K562 (cell line): ENCODE measurements around the gene TMC4. TPM values are rescaled to one million over a fixed set of nuclear protein-coding genes. Genes with fewer than 3 reads are reported as not detected.

ENCODE experiments used
- EP400 ChIP-seq: fragments of 450-650 bp; IDR thresholded peaks from 2 replicates; pipeline ENCODE4 v1.6.1; 2017; ENCODE audit warnings: antibody characterized with exemption, mild to moderate bottlenecking, moderate library complexity
- ESRRB ChIP-seq: fragments of 250-450 bp; sonication (Bioruptor Pico); IDR thresholded peaks from 2 replicates; pipeline ENCODE4 v1.5.0; 2020; ENCODE audit warnings: mild to moderate bottlenecking, moderate library complexity, borderline replicate concordance
- GTF2A2 ChIP-seq: IDR thresholded peaks from 2 replicates; pipeline ENCODE4 v1.6.1; 2016; ENCODE audit warnings: mild to moderate bottlenecking, missing genetic modification characterization, missing compliant biosample characterization
- MECOM ChIP-seq: fragments of 250-450 bp; sonication (Bioruptor Pico); IDR thresholded peaks from 2 replicates; pipeline ENCODE4 v1.8.0; 2022; ENCODE audit warnings: inconsistent platforms
- MTF1 ChIP-seq: fragments of 250-450 bp; sonication (Bioruptor Pico); IDR thresholded peaks from 2 replicates; pipeline ENCODE4 v1.9.0; 2021; ENCODE audit warnings: moderate library complexity, mild to moderate bottlenecking, inconsistent platforms, borderline replicate concordance
- NFIC ChIP-seq: fragments of 450-650 bp; IDR thresholded peaks from 2 replicates; pipeline ENCODE4 v1.6.1; 2017; ENCODE audit warnings: mild to moderate bottlenecking, inconsistent platforms
- PURB ChIP-seq: sonication (generic); formaldehyde crosslinking; IDR thresholded peaks from 2 replicates; pipeline ENCODE4 v1.9.0; 2021; ENCODE audit warnings: low read depth, mild to moderate bottlenecking, missing genetic modification reagents
- RBM15 ChIP-seq: fragments of 200-400 bp; formaldehyde crosslinking; IDR thresholded peaks from 2 replicates; pipeline ENCODE4 v1.6.1; 2018; ENCODE audit warnings: mild to moderate bottlenecking, low read length, moderate library complexity; ENCODE audit not compliant: insufficient read depth
- TAF1 ChIP-seq: IDR thresholded peaks from 2 replicates; pipeline ENCODE4 v1.6.1; 2011; ENCODE audit warnings: mild to moderate bottlenecking, low read length, moderate library complexity; ENCODE audit not compliant: insufficient read depth, control insufficient read depth, severe bottlenecking; ENCODE audit errors: extremely low read depth
- TAL1 ChIP-seq: fragments of 450-650 bp; IDR thresholded peaks from 2 replicates; pipeline ENCODE4 v1.6.1; 2016; ENCODE audit warnings: mild to moderate bottlenecking
- TGIF2 ChIP-seq: sonication (generic); formaldehyde crosslinking; IDR thresholded peaks from 2 replicates; pipeline ENCODE4 v1.8.1; 2022; ENCODE audit warnings: mild to moderate bottlenecking, missing genetic modification reagents, moderate library complexity
- U2AF2 ChIP-seq: fragments of 200-400 bp; formaldehyde crosslinking; optimal IDR thresholded peaks from 2 replicates; pipeline ENCODE3; 2017; ENCODE audit warnings: low read depth, mild to moderate bottlenecking, low read length
- YY1 ChIP-seq, 3 experiments: IDR thresholded peaks; 2 replicates each; pipeline ENCODE4 v1.6.1; 2011; ENCODE audit warnings: low read length in 2 of 3, mild to moderate bottlenecking in 2 of 3, moderate library complexity in 2 of 3, borderline replicate concordance in 1 of 3, control low read depth in 1 of 3, low read depth in 1 of 3; ENCODE audit not compliant: insufficient read depth in 3 of 3, insufficient replicate concordance in 2 of 3, control insufficient read depth in 1 of 3, insufficient read length in 1 of 3; ENCODE audit errors: extremely low read depth in 1 of 3
- ZNF3 ChIP-seq: fragments of 250-450 bp; sonication (Bioruptor Pico); IDR thresholded peaks from 2 replicates; pipeline ENCODE4 v1.5.0; 2021; ENCODE audit warnings: mild to moderate bottlenecking, moderate library complexity
- ZNF408 ChIP-seq: fragments of 250-450 bp; sonication (Bioruptor Pico); IDR thresholded peaks from 2 replicates; pipeline ENCODE4 v1.4.0; 2020; ENCODE audit warnings: low read depth, mild to moderate bottlenecking, moderate library complexity
- ZNF668 ChIP-seq: fragments of 250-450 bp; sonication (Bioruptor Pico); IDR thresholded peaks from 2 replicates; pipeline ENCODE4 v1.8.0; 2022; ENCODE audit warnings: mild to moderate bottlenecking, inconsistent platforms
- ZNF699 ChIP-seq: fragments of 250-450 bp; sonication (Bioruptor Pico); IDR thresholded peaks from 2 replicates; pipeline ENCODE4 v1.8.0; 2021; ENCODE audit warnings: mild to moderate bottlenecking, moderate library complexity; ENCODE audit not compliant: insufficient replicate concordance
- ZNF785 ChIP-seq: fragments of 250-450 bp; sonication (Bioruptor Pico); IDR thresholded peaks from 2 replicates; pipeline ENCODE4 v1.4.0; 2020; ENCODE audit warnings: mild to moderate bottlenecking
- polyA plus RNA-seq, 8 experiments: library from polyadenylated mRNA; depleted of rRNA in 4 of 8; stranded (reverse) in 5 of 8; unstranded in 3 of 8; fragments of >200 nt; fragmentation: Nextera tagmentation in 2 of 8; fragmentation: Illumina TruSeq in 1 of 8; extraction: Ambion mirVana in 2 of 8; extraction: Trizol in 1 of 8; gene quantifications; 2 replicates each; pipeline versions ENCODE4 v1.2.1 to v1.2.3, GENCODE V29; 2011 to 2014; ENCODE audit warnings: inconsistent platforms in 1 of 8, missing spikeins in 1 of 8
- total RNA-seq, 7 experiments: library from RNA; depleted of rRNA in 6 of 7; stranded (reverse); fragments of >200 nt in 6 of 7; fragmentation: Illumina TruSeq in 2 of 7; extraction: Trizol in 2 of 7; gene quantifications; 2 replicates each; pipeline versions ENCODE4 v1.2.1 to v1.2.3, GENCODE V29; 2011 to 2021; ENCODE audit warnings: low replicate concordance in 1 of 7
- TF ChIP-seq, protein P1 (sequence below): fragments of 250-450 bp; sonication (Bioruptor Pico); IDR thresholded peaks from 2 replicates; pipeline ENCODE4 v1.5.0; 2022; ENCODE audit warnings: mild to moderate bottlenecking
- TF ChIP-seq, protein P2 (sequence below): sonication (generic); formaldehyde crosslinking; IDR thresholded peaks from 2 replicates; pipeline ENCODE4 v1.8.0; 2022; ENCODE audit warnings: missing genetic modification reagents, mild to moderate bottlenecking, borderline replicate concordance

The TMC4 gene
- total and polyA plus RNA-seq, 9 of the 15 experiments (the other 6 are each of a cell fraction or from before 2014, with no cell fraction given) = 0.12 to 0.79 (median 0.36) TPM; not detected in 2

DNA sequence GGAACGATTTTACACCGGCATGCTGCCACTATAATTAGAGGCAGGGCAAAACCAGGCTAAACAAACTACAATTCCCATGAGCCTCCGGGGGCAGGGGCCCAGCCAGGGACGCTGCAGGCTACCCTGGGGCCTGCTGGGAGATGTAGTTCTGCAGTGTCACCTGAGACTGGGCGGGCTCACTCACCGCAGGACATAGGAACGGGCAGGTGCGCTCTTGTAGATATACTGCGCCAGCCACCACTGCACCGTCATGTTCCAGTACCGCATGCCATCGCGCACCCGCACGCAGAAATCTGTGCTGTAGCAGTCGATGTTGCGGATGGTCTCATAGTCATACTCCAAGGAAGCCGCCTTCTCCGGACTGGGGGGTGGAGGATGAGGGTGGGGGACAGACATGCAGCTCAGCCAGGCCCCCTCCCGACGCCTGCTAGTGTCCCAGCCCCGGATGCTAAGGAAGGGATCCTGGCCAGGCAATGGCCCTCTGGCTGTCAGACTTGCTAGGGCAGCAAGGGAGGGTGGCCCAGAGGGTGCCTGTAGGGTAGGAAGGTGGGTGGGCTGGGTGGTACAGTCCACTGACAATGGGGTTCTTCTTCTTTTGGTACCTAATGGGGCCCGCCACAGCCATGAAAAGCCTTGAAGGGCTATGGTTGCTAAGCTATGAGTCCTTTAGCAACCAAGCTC is 5.8 kb upstream of the TMC4 start (continued):
- TF ChIP-seq, protein P1, sequence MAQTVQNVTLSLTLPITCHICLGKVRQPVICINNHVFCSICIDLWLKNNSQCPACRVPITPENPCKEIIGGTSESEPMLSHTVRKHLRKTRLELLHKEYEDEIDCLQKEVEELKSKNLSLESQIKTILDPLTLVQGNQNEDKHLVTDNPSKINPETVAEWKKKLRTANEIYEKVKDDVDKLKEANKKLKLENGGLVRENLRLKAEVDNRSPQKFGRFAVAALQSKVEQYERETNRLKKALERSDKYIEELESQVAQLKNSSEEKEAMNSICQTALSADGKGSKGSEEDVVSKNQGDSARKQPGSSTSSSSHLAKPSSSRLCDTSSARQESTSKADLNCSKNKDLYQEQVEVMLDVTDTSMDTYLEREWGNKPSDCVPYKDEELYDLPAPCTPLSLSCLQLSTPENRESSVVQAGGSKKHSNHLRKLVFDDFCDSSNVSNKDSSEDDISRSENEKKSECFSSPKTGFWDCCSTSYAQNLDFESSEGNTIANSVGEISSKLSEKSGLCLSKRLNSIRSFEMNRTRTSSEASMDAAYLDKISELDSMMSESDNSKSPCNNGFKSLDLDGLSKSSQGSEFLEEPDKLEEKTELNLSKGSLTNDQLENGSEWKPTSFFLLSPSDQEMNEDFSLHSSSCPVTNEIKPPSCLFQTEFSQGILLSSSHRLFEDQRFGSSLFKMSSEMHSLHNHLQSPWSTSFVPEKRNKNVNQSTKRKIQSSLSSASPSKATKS (CRISPR knock-in tag) = no peak
- TF ChIP-seq NFIC (no peak), EP400 (no peak), ZNF699 (CRISPR knock-in tag) (no peak), TAF1 (no peak), GTF2A2 (tag) (no peak), YY1 (IDR thresholded peaks at IDR 0.05; ENCODE audit: borderline replicate concordance in 1 of 3, control insufficient read depth in 1 of 3, extremely low read depth in 1 of 3, insufficient read depth in 3 of 3, insufficient read length in 1 of 3, insufficient replicate concordance in 2 of 3, low read depth in 1 of 3, low read length in 2 of 3) (no peak), ZNF785 (no peak), TGIF2 (CRISPR knock-in tag) (no peak), TAL1 (no peak), ZNF3 (CRISPR knock-in tag) (no peak), ZNF408 (CRISPR knock-in tag) (no peak), RBM15 (no peak), ESRRB (CRISPR knock-in tag) (no peak), MECOM (CRISPR knock-in tag) (no peak), PURB (no peak), U2AF2 (no peak), ZNF668 (CRISPR knock-in tag) (no peak), MTF1 (CRISPR knock-in tag) (no peak)
- TF ChIP-seq, protein P2, sequence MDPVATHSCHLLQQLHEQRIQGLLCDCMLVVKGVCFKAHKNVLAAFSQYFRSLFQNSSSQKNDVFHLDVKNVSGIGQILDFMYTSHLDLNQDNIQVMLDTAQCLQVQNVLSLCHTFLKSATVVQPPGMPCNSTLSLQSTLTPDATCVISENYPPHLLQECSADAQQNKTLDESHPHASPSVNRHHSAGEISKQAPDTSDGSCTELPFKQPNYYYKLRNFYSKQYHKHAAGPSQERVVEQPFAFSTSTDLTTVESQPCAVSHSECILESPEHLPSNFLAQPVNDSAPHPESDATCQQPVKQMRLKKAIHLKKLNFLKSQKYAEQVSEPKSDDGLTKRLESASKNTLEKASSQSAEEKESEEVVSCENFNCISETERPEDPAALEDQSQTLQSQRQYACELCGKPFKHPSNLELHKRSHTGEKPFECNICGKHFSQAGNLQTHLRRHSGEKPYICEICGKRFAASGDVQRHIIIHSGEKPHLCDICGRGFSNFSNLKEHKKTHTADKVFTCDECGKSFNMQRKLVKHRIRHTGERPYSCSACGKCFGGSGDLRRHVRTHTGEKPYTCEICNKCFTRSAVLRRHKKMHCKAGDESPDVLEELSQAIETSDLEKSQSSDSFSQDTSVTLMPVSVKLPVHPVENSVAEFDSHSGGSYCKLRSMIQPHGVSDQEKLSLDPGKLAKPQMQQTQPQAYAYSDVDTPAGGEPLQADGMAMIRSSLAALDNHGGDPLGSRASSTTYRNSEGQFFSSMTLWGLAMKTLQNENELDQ = no peak
